BE2C (cell line): ENCODE measurements around the gene SLC8A1.

Experiments used
- DNase-seq: peaks from one replicate; pipeline ENCODE4 v3.0.0-alpha.2; 2020
- H3K27me3 ChIP-seq: fragments of 250-450 bp; sonication (Bioruptor Pico); 2 replicates; pipeline ENCODE4 v1.5.1; 2020; ENCODE audit warnings: mild to moderate bottlenecking
- H3K36me3 ChIP-seq: fragments of 250-450 bp; sonication (Bioruptor Pico); 2 replicates; pipeline ENCODE4 v1.5.1; 2020; ENCODE audit warnings: mild to moderate bottlenecking
- H3K4me1 ChIP-seq: fragments of 250-450 bp; sonication (Bioruptor Pico); 2 replicates; pipeline ENCODE4 v1.5.1; 2020
- H3K4me3 ChIP-seq: 2 replicates; pipeline ENCODE4 v1.5.1; 2011; ENCODE audit warnings: low read depth, low read length
- H3K9me3 ChIP-seq: fragments of 250-450 bp; sonication (Bioruptor Pico); 2 replicates; pipeline ENCODE4 v1.5.1; 2020
- CTCF ChIP-seq: IDR thresholded peaks from 2 replicates; pipeline ENCODE4 v1.5.1; 2012; ENCODE audit warnings: mild to moderate bottlenecking, low read depth, low read length

Gene SLC8A1

GRCh38 chr2:40321822-40322221 is 130.1 kb downstream of the SLC8A1 start:
- Histone ChIP-seq H3K4me1 (no peaks in the 10 kb centered on the region), H3K27me3 (no peaks in the 10 kb centered on the region), H3K36me3 (no peaks in the 10 kb centered on the region), H3K9me3 (no peaks in the 10 kb centered on the region), H3K4me3 (no peak overlapping the region)
- TF ChIP-seq CTCF: no peak
- no peak for DNase-seq

- no peak for TF ChIP-seq CTCF
- Histone ChIP-seq H3K36me3 (no peaks in the 10 kb centered on the region), H3K4me3 (no peak overlapping the region), H3K9me3 (no peaks in the 10 kb centered on the region), H3K4me1 (no peaks in the 10 kb centered on the region), H3K27me3 (no peaks in the 10 kb centered on the region)
- no peak for DNase-seq
Measured at GRCh38 chr2:40321016-40321623, 130.8 kb downstream of the SLC8A1 start.

- no peak for DNase-seq
- no peak for TF ChIP-seq CTCF
- no peaks in the 10 kb centered on the region for H3K27me3 ChIP-seq
- no peaks in the 10 kb centered on the region for H3K36me3 ChIP-seq
- no peaks in the 10 kb centered on the region for H3K9me3 ChIP-seq
- no peak overlapping the region for H3K4me3 ChIP-seq
- no peaks in the 10 kb centered on the region for H3K4me1 ChIP-seq
Measured at GRCh38 chr2:40318921-40319320, 133.0 kb downstream of the SLC8A1 start.

- Histone ChIP-seq H3K9me3 (no peaks in the 10 kb centered on the region), H3K27me3 (no peaks in the 10 kb centered on the region), H3K36me3 (no peaks in the 10 kb centered on the region), H3K4me3 (no peak overlapping the region), H3K4me1 (no peaks in the 10 kb centered on the region)
- DNase-seq: no peak
- no peak for TF ChIP-seq CTCF
Measured at GRCh38 chr2:40317761-40318160, 134.1 kb downstream of the SLC8A1 start.

- Histone ChIP-seq H3K4me3 (no peak overlapping the region), H3K36me3 (no peaks in the 10 kb centered on the region), H3K9me3 (no peaks in the 10 kb centered on the region), H3K4me1 (no peaks in the 10 kb centered on the region), H3K27me3 (no peaks in the 10 kb centered on the region)
- no peak for TF ChIP-seq CTCF
- DNase-seq: no peak
Measured at GRCh38 chr2:40317046-40317445, 134.8 kb downstream of the SLC8A1 start.

- Histone ChIP-seq H3K4me3 (no peak overlapping the region), H3K9me3 (no peaks in the 10 kb centered on the region), H3K4me1 (no peaks in the 10 kb centered on the region), H3K27me3 (no peaks in the 10 kb centered on the region), H3K36me3 (no peaks in the 10 kb centered on the region)
- no peak for TF ChIP-seq CTCF
- no peak for DNase-seq
Measured at GRCh38 chr2:40316620-40317019, 135.3 kb downstream of the SLC8A1 start.
